Heart right ventricle (tissue), 16 donors: ENCODE data around the gene RTP4. TPM values are rescaled to one million over a fixed set of nuclear protein-coding genes. Genes with fewer than 3 reads are reported as not detected.

Experiments used
- ATAC-seq, 8 donors: fragments of 200-7000 bp; cut with Tn5 transposase; one replicate each; pipeline ENCODE4 v1.9.1; 2020; ENCODE audit warnings: mild to moderate bottlenecking in 8 of 8, moderate library complexity in 8 of 8, moderate number of reproducible peaks in 1 of 8
- DNase-seq, 2 donors: peaks; one replicate each; pipeline ENCODE4 v3.0.0-alpha.2; 2020
- H3K27ac ChIP-seq, 10 donors: fragments of 200-600 bp; sonication (generic) in 2 of 10; one replicate each; pipeline versions ENCODE4 v1.5.0 to v1.8.0; 2020 to 2022; ENCODE audit warnings: mild to moderate bottlenecking in 3 of 10
- H3K27me3 ChIP-seq, 7 donors: fragments of 200-600 bp; one replicate each; pipeline ENCODE4 v1.8.0; 2021 to 2022; ENCODE audit warnings: mild to moderate bottlenecking in 2 of 7
- H3K36me3 ChIP-seq, 9 donors: fragments of 200-600 bp; sonication (generic) in 1 of 9; one replicate each; pipeline versions ENCODE4 v1.5.0 to v1.8.0; 2020 to 2022; ENCODE audit warnings: mild to moderate bottlenecking in 2 of 9
- H3K4me1 ChIP-seq, 9 donors: fragments of 200-600 bp; sonication (generic) in 1 of 9; one replicate each; pipeline versions ENCODE4 v1.5.0 to v1.8.0; 2020 to 2022; ENCODE audit warnings: mild to moderate bottlenecking in 4 of 9
- H3K4me3 ChIP-seq, 10 donors: fragments of 200-600 bp; sonication (generic) in 2 of 10; one replicate each; pipeline versions ENCODE4 v1.5.0 to v1.8.0; 2020 to 2022; ENCODE audit warnings: mild to moderate bottlenecking in 7 of 10, moderate library complexity in 2 of 10
- H3K9me3 ChIP-seq, 11 donors: fragments of 200-600 bp in 10 of 11; sonication (generic) in 2 of 11; one replicate each; pipeline versions ENCODE4 v1.5.0 to v1.8.0; 2013 to 2022; ENCODE audit warnings: mild to moderate bottlenecking in 2 of 11, control low read depth in 1 of 11, moderate library complexity in 1 of 11
- WGBS, 2 donors: extraction: QIAGEN DNeasy Blood & Tissue Kit; methylation state at CpG; one replicate each; pipeline ENCODE4 v1.1.7; 2013; ENCODE audit warnings: inconsistent platforms in 1 of 2; 5-methylcytosine and 5-hydroxymethylcytosine counted together
- intact Hi-C, 10 donors: fragments of 100-400 bp; cut with DNase I; formaldehyde crosslinking; loops; one replicate each; pipeline versions ENCODE4 v1.11.1 to v1.14.2; 2022
- polyA plus RNA-seq, 2 donors: library from polyadenylated mRNA; stranded (reverse); fragments of 200-250 nt; gene quantifications; one replicate each; pipeline ENCODE4 v1.2.3, GENCODE V29; 2013
- total RNA-seq, 10 donors: library from RNA; stranded (reverse); fragmentation: NEBNext Ultra II Directional in 3 of 10; extraction: Animal tissue kit (Norgen Biotek cat#: 25700) in 3 of 10; gene quantifications; one replicate each; pipeline versions ENCODE4 v1.2.1 to v1.2.4, GENCODE V29; 2021 to 2023
- TF ChIP-seq, protein P1 (sequence below), 9 donors: fragments of 200-600 bp; sonication (generic) in 2 of 9; IDR thresholded peaks; one replicate each; pipeline versions ENCODE4 v1.5.0 to v1.8.0; 2021 to 2022; ENCODE audit warnings: antibody characterized with exemption in 9 of 9, mild to moderate bottlenecking in 5 of 9, moderate library complexity in 1 of 9
- donor health status: Arrhythmogenic right ventricular cardiomyopathy.
- donor health status: ischemic (EF 13 %, LVEDD 7.1; RV severe dilation, severe dysfunction).
- donor health status: healthy with polysubstance abuse.
- donor health status: DM: no; HTN: yes; CAD: no.
- donor health status: DM: no; HTN: no; CAD: no.
- donor health status: ischemic (EF 25% LVEDD 6.9; RV normal size, moderate dysfunction).
- donor health status: ischemic (EF 25% LVEDD 5.7; RV mildly dilated, moderate dysfunction).
- donor health status: healthy.
- donor health status: DM: yes; HTN: yes; CAD: no.
- donor health status: Ischemic cardiomyopathy.
- donor health status: ischemic (EF 35%, LVEDD 5.7; RV mildly dilated, moderate dysfunction).
- donor health status: nonischemic (EF 11% LVEDD 7.7; RV severe dilation, severe dysfunction).
- donor health status: DM: yes; HTN: yes; CAD: no.
- donor health status: PGD.
- donor health status: ischemic (EF 29% LVEDD 5.4; RV normal size, mild dysfunction).
- donor health status: nonischemic (EF 23%, LVEDD 6.1; RV moderate dilation, normal function).

The RTP4 gene
- total and polyA plus RNA-seq, 12 donors = 0.74 to 4.7 (median 1.6) TPM

DNA sequence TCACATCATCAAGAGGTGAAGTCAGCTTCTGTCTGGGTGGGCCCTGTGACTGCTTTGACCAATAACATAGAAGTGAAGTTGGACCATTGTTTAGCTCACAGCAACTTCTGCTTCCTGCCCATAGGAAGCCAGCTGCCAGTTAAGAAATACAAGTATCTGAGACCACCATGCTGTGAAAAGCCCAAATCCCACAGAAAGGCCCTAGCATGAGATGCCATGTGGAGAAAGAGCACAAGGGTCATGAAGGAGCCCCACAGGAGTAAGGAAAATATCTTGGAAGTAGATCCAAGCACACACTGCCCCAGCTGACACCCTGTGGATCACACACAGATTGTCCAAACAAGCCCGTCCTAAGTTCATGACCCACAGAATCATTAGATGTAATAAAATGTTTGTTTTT lies 28.5 kb downstream of the RTP4 start:
- 71 to 81% methylated on average over 1 of the region's 1 CpG for WGBS, 2 donors
- Histone ChIP-seq H3K36me3 (no peaks in the 10 kb centered on the region), H3K27ac (no peak overlapping the region), H3K4me3 (no peak overlapping the region), H3K27me3 (peaks cover 0 to 9% (median 0%) of the 10 kb centered on the region in 7 donors), H3K4me1 (no peaks in the 10 kb centered on the region), H3K9me3 (peaks cover 0 to 7% (median 0%) of the 10 kb centered on the region in 11 donors)
- ATAC-seq = no peak
- DNase-seq = no peak
- intact Hi-C loops = no loop called here
- TF ChIP-seq, protein P1, sequence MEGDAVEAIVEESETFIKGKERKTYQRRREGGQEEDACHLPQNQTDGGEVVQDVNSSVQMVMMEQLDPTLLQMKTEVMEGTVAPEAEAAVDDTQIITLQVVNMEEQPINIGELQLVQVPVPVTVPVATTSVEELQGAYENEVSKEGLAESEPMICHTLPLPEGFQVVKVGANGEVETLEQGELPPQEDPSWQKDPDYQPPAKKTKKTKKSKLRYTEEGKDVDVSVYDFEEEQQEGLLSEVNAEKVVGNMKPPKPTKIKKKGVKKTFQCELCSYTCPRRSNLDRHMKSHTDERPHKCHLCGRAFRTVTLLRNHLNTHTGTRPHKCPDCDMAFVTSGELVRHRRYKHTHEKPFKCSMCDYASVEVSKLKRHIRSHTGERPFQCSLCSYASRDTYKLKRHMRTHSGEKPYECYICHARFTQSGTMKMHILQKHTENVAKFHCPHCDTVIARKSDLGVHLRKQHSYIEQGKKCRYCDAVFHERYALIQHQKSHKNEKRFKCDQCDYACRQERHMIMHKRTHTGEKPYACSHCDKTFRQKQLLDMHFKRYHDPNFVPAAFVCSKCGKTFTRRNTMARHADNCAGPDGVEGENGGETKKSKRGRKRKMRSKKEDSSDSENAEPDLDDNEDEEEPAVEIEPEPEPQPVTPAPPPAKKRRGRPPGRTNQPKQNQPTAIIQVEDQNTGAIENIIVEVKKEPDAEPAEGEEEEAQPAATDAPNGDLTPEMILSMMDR (IDR thresholded peaks at IDR 0.05) = no peak

DNA sequence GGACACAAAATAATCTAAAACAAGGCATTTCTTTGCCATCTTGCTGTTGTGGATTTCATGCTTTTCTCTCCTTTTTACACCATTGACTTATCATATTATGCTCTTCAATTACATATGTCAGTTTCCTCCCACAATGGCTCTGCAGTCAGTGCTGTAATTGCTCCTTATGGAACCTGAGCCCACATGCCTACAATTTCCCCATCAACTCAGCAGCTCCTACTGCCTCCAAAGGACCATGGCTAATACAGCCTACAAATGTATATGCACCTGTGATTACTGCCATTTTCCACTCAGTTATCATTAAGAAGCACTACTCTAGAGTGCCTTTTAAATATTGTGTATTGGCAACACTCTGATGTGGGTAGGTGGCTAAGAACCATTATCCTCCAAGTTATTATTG lies 30.8 kb downstream of the RTP4 start:
- Histone ChIP-seq H3K36me3 (no peaks in the 10 kb centered on the region), H3K4me3 (no peak overlapping the region), H3K27me3 (peaks cover 0 to 9% (median 0%) of the 10 kb centered on the region in 7 donors), H3K4me1 (no peaks in the 10 kb centered on the region), H3K27ac (no peak overlapping the region), H3K9me3 (peaks cover 0 to 12% (median 0%) of the 10 kb centered on the region in 11 donors)
- no peak for DNase-seq
- ATAC-seq = no peak
- TF ChIP-seq, protein P1 (IDR thresholded peaks at IDR 0.05) = no peak
- intact Hi-C loops = no loop called here

DNA sequence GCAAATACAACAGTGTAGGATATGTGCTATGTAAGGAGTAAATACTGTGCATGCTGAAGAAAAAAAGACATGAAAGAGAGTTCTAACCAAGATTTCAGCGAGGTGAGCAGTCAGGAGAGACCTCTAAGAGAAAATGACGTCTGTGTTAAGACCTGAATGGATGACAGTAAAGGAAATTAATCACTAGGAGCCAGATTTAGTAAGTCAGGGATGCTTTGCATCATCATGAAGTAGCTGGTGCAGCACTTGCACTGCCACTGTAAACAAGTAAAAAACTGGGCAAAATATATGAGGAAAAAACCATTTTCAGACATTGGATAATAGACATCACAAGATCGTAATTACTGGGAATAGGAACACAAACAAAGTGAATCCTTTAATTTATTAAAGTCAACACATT lies 32.6 kb downstream of the RTP4 start:
- 77 to 82% methylated on average over 3 of the region's 3 CpGs for WGBS, 2 donors
- DNase-seq = no peak
- ATAC-seq = no peak
- peaks cover 0 to 9% (median 0%) of the 10 kb centered on the region in 7 donors for H3K27me3 ChIP-seq
- H3K9me3 ChIP-seq = peaks cover 0 to 12% (median 0%) of the 10 kb centered on the region in 11 donors
- no peaks in the 10 kb centered on the region for H3K36me3 ChIP-seq
- H3K4me1 ChIP-seq = no peaks in the 10 kb centered on the region
- TF ChIP-seq, protein P1 (IDR thresholded peaks at IDR 0.05) = no peak
- H3K27ac ChIP-seq = no peak overlapping the region
- intact Hi-C loops = no loop called here
- H3K4me3 ChIP-seq = no peak overlapping the region

DNA sequence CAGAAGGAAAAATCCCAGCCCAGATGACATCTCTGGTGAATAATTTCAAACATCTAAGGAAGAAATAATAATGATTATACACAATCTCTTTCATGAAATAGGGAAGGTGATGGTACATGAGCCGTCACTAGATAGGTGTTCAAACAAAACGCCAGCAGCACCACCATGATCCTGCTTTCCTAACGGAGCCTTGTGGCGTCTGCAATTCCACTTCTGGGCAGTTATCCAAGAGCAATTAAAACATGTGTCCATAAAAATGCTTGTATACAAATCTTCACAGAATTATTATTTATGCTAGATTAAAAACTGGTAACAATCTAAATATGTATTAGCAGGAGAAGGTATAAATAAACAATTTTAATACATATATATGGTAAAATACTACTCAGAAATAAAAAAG lies 33.7 kb downstream of the RTP4 start:
- intact Hi-C loops = no loop called here
- peaks cover 0 to 9% (median 0%) of the 10 kb centered on the region in 7 donors for H3K27me3 ChIP-seq
- H3K36me3 ChIP-seq = no peaks in the 10 kb centered on the region
- no peak overlapping the region for H3K4me3 ChIP-seq
- WGBS, 2 donors = 69 to 72% methylated on average over 4 of the region's 4 CpGs
- TF ChIP-seq, protein P1 (IDR thresholded peaks at IDR 0.05) = no peak
- no peak for DNase-seq
- H3K4me1 ChIP-seq = no peaks in the 10 kb centered on the region
- peaks cover 0 to 12% (median 0%) of the 10 kb centered on the region in 11 donors for H3K9me3 ChIP-seq
- ATAC-seq = no peak
- no peak overlapping the region for H3K27ac ChIP-seq
